Stimulated activated CD8-positive, alpha-beta memory T cell treated with anti-CD3 and anti-CD28 coated beads, Interleukin-7, amount 100 ng/mL, for 4 hours (primary cell): ENCODE results near the gene SSBP3.

ENCODE experiments used
- DNase-seq, 2 donors: peaks; one replicate each; pipeline ENCODE4 v3.0.0-alpha.2; 2020; ENCODE audit warnings: low read depth in 2 of 2

SSBP3 gene

DNA sequence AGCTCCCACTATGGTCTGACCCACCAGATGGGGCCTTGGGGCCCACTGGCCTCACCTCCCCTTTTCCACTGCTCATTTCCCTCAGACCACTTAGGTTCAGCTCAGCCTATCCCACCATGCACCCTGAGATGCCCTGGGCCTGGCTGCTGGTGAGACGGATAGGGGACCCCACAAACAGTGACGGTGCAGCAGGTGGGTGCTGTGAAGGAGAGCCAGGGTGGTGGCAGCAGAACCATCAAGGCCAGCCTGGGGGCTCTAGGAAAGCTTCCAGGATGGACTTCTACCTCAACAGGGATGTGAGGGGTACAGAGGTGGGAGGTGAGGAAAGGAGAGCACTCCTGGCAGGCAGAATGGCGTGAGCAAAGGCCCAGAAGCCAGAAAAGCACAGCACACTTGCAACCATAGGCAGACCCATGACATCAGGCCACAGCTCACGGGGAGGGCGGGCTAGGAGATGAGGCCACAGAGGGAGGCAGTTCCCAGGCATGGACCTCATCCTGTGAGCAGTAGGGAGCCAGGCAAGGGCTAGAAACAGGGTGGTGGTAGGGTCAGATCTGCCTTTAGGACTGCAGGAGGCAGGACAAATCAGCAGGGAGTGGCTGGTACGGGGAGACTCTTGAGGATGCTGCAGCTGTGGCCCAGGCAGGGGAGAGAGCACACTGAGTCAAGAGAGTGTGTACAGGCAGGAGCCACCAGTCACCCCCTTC lies 229.4 kb downstream of the SSBP3 start:
- no peak for DNase-seq
